Measurements from ENCODE around the gene SYNGR3.
"Not testable (repeated sequence)": the region's sequence is repeated elsewhere in the genome, so short reads cannot be mapped to it uniquely, and the experiment has no call there.

The SYNGR3 gene

GRCh38 chr16:1960665-1961630 is 28.8 kb upstream of the SYNGR3 start:
- DNase-seq: no peak

GRCh38 chr16:1961651-1962067 is 28.1 kb upstream of the SYNGR3 start:
- no peak for DNase-seq

GRCh38 chr16:1962161-1963153 is 27.3 kb upstream of the SYNGR3 start:
- not testable (repeated sequence) for DNase-seq

GRCh38 chr16:1963806-1964505 is 25.8 kb upstream of the SYNGR3 start:
- no peak for DNase-seq

GRCh38 chr16:1964506-1965395 is 25.0 kb upstream of the SYNGR3 start, which contains the start of gene RPS2:
Gene RPS2 (minus strand): TSS chr16:1964826. CDS start chr16:1964625, 201 bp downstream.
- peak; percentile 97 for DNase-seq

- no peak for DNase-seq
Measured at GRCh38 chr16:1965396-1966001, 24.3 kb upstream of the SYNGR3 start.

- no peak for DNase-seq
Measured at GRCh38 chr16:1966460-1966859, 23.3 kb upstream of the SYNGR3 start, which contains the start of gene RNF151. Gene RNF151 (plus strand): TSS chr16:1966856. CDS start chr16:1966882, 26 bp downstream.

- DNase-seq: no peak
Measured at GRCh38 chr16:1968146-1968953, 21.4 kb upstream of the SYNGR3 start.

- peak; percentile 95 for DNase-seq
Measured at GRCh38 chr16:1971796-1972489, 17.8 kb upstream of the SYNGR3 start, which contains the start of gene TBL3. Gene TBL3 (plus strand): TSS chr16:1972053. CDS start chr16:1972165, 112 bp downstream.

GRCh38 chr16:1972490-1972877 is 17.3 kb upstream of the SYNGR3 start:
- DNase-seq: no peak

GRCh38 chr16:1973461-1974156 is 16.2 kb upstream of the SYNGR3 start:
- DNase-seq: no peak

GRCh38 chr16:1974157-1975070 is 15.4 kb upstream of the SYNGR3 start:
- DNase-seq: no peak

- no peak for DNase-seq
Measured at GRCh38 chr16:1975432-1976215, 14.1 kb upstream of the SYNGR3 start.

- no peak for DNase-seq
Measured at GRCh38 chr16:1976216-1976520, 13.6 kb upstream of the SYNGR3 start.

- no peak for DNase-seq
Measured at GRCh38 chr16:1976951-1977874, 12.6 kb upstream of the SYNGR3 start.

- no peak for DNase-seq
Measured at GRCh38 chr16:1977875-1978268, 11.9 kb upstream of the SYNGR3 start.
